NCI-H345 (cell line): ENCODE data around the gene KCTD2.

Experiments used
- DNase-seq: peaks from one replicate; lab custom pipeline; 2025; lab: John Stamatoyannopoulos, UW

Gene KCTD2

DNA sequence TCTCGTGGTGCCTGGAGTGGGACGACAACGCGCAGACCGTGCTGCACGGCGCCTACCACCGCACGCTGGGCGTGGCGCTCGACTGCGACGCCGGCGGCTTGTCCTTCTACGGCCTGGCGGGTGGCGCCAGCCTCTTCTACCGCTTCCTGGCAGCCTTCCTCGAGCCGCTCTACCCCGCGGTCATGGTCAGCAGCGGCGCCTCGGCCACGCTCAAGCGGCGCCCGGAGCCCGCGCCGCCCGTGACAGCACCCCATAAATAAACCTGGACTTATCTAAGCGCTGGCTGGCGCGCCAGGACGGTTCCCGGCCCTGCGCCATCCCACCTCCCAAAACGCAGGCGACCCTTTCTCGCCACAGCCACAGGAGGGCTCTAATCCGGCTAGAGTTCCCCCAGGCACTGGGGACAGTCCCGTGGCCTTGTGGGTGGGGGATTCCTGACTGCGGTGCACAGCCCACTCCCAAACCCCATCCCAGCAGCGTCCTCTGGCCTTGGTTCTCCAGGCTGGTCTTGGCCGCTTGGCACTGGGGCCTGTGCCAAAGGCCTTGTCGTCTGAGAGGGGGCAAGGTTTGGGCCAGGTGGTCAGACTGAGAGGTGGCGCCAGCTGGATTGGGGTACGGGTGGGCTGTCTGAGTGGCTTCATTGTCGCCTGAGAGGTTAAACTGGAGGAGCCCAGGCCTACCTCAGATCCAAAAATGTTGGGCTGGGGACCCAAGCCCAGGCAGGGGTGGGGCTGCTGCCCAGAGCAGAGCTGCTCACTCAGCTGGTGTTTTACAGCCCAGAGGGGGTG, 30.7 kb downstream of the KCTD2 start:
- no peak for DNase-seq

DNA sequence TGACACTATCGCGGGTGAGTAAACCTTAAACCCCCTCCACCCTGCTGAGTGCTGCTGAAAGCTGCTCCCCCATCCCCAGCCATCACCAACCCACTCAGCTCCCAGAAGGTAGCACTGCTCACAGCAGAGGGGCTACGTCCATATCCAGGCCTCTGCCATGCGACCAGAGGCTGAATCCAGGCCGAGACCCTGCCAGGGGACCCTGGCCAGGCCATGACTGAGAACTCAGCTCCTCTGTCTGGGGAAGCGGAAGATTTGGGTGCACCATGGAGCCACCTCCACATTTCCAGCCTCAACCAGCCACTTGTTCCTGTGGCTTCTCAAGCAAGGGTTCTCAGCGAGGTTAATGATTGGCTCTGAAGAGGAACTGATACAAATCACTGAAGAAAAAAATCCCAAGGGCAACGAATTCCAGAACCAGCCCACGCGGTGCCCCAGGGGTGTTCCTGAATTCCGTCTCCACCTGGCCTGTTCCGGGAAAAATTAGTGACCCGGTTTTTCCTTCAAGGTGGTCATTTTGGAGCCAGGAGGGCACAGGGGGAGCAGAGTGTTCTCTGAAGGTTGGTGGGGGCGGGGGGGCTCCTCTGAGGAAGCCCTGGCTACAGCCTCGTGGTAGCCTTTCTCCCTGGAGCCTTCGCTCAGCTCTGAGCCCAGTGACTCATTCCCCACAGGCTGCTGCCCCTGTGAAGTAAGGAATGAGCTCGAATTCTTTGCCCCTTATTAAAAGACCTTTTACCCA, 31.4 kb downstream of the KCTD2 start:
- DNase-seq, result no peak

- DNase-seq, result no peak
Observed at GRCh38 chr17:75079023-75079373, 32.0 kb downstream of the KCTD2 start.

DNA sequence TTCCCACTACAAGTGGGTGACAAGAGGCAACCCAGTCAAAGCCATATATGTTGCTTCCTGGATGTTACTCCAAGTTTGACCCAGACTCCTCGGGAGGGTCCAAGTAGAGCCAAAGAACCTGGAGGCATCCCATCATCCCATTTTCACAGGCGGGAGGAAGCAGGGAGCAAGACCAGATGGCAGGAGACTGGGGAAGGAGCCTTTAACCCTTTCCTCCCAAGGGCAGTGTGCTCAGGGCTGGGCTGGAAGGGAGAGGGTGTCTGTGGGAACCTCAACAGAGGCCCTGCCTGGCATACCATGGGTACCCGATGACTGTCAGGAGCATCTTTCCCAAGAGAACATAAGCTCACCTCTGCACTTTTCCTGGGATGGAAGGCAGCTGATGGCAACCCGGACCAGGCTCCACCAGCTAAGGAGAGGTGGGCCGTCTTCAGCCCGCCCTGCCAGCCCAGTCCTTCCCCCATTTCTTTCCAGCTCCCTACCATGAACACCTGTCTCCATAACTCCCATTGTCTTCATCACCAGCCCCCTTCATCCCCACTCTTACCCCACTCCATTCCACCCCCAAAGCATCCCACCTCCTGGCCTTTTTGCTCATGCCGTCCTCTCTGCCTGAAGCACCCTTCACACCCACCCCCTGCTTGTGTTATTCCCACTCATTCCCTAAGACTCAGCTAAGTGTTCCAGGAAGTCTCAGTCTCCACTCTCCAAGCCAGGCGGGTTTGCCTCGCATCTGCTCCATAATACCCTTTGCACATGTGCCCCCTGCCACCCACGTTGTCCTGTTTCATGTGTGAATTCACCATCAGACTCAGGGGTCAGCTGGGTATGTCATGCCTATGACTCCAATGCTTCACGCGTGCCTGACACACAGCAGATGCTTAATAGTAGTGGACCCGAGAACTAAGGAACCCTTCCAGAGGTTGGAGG, 34.9 kb downstream of the KCTD2 start:
- no peak for DNase-seq

DNA sequence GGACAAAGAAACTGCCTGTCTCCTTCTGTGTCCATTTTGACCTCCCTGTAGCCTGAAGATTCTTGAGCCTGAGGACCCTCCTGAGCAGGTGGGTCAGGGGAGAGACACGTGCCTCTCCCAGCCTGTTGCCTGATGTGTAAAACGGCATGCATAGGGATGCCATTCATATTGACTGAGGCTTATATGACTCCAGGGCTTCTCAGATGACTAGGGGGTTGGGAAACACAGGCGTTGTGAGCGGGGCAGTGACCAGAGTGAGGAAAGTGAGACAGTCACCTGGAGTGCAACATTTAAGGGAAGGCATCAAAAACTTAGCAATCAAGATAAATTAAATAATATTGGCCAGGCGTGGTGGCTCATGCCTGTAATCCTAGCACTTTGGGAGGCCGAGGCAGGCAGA, 35.7 kb downstream of the KCTD2 start:
- no peak for DNase-seq

DNA sequence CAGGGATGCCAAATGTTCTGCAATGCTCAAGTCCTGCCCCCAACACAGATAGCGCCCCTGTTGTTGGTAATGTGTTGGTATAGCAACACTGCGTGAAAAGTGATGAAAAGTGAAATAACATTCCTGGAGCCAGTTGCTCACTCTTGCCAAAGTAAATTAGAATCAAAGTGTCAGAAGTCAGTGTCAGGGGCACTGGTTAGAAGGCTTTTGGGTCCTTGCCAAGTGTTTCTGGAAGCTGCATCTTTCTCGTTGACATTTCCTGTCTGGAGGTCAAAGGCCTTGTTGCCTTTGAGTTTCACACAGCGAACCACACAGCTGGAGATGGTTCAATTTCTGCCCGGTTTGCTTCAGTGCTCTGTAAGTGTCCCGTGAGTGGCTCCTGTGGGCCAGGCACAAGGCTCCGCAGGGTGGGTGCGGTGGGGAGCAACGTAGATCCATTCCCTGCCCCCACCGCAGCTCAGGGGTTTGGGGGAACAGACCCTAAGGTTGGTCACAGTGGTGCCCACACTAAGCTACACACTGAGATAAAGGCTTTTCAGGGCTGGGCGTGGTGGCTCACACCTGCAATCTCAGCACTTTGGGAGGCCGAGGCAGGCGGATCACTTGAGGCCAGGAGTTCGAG, 37.1 kb downstream of the KCTD2 start:
- no peak for DNase-seq

DNA sequence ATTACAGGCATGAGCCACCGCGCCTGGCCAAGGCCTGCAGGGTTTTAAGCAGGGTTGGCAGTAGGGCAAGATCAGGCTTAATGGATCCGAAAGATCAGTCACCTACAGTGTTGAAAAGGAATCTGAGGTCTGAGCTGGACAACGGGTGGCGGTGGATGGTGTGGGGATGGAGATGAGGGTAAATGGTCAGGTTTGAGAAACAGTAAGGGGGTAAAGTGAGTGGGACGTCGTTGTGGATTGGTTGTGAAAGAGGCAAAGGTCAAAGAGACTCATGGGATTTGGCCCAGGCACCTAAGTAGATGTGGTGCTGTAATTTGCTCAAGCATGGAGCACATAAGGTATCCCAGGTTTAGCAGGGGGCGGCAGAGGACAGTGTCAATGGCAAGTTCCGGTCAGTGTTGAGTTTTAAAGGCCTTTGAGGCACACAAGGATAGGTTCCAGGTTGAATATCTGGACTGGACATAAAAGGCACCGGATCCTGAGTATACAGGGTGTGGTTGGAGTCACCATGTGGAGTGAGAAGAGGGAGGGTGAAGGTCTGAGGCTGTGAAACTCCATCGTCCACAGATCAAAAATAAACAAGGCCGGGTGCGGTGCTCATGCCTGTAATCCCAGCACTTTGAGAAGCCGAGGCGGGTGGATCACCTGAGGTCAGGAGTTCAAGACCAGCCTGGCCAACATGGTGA, 39.6 kb downstream of the KCTD2 start:
- no peak for DNase-seq

DNA sequence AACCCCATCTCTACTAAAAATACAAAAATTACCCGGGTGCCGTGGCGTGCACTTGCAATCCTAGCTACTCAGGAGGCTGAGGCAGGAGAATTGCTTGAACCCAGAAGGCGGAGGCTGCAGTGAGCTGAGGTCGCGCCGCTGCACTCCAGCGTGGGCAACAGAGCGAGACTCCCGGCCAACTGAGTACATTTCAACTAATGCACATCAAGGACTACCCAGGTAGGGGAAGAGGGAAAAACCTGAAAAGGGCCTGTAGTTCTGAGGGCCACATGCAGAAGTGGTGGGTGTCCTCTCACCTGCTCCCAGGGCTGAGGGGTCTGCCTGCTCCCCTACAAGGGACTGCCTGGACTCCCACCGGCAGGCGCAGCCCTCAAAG, 40.1 kb downstream of the KCTD2 start:
- DNase-seq, result no peak

DNA sequence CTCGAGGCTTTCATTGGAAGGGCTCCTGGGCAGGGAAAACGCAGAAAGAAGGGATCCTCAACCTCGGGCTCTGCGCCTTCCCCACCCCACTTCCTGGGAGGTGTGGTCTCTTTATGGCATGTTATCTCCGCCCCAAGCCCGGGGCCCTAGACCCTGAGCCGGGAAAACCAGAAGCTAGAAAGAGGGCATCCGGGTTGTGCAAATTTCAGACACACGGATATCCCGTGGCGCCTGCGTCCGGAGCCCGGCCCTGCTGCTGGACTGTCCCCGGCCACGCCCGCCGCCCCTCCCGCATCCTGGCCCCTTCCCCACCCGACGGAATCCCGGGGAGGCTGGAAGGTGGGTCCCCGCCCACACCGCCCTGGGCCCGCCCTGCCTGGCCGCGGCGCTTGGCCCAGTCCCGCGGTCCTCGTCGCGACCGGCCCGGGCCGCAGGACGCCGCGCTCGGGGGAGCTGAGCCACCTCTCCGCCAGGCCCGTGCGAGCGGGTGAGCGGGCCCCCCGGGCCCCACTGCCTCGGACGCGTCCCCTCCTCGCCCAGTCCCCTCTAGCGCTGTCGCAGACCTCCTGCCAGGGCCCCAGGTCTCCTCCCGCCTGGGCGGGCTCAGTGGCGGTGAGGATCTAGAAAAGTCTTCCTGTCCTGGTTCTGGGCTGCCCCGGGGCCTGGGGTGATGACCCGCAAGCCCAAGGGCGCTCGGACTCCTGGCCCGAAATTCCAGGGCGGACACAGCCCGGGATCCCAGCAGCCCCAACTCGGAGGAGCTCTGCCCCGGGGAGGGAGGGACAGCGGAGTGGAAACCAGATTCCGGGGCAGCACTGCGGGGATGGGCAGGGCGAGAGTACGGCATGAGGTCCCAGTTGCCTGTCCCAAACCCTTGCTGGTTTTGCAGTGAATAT, 40.8 kb downstream of the KCTD2 start, which contains the start of gene SLC16A5:
Gene SLC16A5, plus strand, starts transcription at position 397 of the 896 bp plus-strand sequence. CDS start 5,683 bp downstream, outside the sequence.
- DNase-seq, result no peak

DNA sequence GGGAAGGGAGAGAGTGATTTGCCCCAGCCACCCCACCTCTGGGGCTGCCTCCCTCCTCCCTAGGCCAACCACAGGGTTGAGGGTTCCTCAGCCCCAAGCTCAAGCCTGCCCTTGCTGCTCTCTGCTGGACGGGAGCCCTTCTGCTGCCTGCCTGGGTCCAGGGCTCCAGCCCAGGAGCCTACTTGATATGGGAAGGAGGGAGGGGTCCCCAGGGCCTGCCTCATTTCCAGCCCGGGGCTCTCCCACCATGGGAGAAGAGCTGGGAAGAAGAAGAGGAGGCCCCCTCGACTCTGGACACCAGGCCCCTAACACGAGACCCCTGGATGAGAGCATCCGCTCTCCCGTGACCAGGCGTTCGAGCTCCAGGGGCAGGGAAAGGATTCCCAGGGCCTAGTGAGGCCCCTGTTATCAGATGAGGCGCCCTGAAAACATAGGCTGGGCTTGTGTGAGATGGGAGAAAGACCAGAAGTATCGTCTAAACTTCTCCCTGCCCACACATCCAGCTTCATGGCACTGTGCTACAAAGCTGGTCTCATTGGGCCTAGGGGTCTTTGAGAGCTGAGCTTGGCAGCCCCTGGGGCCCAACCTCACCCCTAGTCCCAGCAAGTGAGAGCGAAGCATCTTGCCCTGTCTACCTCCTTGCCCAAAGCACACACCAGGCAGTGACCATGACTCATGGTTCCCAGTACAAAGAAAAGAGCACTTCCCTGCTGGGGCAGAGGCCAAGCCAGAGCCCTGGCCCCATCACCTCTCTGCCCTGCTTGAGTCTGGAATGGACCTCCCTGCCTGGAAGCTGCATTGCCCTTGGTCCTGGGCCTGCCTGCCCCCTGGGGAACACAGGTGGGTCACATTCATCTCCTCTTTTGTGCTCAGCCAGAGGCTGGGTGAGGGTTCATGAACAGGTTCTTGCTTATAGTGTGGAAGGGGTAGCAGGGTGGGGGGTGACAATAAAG, 41.7 kb downstream of the KCTD2 start:
- no peak for DNase-seq

DNA sequence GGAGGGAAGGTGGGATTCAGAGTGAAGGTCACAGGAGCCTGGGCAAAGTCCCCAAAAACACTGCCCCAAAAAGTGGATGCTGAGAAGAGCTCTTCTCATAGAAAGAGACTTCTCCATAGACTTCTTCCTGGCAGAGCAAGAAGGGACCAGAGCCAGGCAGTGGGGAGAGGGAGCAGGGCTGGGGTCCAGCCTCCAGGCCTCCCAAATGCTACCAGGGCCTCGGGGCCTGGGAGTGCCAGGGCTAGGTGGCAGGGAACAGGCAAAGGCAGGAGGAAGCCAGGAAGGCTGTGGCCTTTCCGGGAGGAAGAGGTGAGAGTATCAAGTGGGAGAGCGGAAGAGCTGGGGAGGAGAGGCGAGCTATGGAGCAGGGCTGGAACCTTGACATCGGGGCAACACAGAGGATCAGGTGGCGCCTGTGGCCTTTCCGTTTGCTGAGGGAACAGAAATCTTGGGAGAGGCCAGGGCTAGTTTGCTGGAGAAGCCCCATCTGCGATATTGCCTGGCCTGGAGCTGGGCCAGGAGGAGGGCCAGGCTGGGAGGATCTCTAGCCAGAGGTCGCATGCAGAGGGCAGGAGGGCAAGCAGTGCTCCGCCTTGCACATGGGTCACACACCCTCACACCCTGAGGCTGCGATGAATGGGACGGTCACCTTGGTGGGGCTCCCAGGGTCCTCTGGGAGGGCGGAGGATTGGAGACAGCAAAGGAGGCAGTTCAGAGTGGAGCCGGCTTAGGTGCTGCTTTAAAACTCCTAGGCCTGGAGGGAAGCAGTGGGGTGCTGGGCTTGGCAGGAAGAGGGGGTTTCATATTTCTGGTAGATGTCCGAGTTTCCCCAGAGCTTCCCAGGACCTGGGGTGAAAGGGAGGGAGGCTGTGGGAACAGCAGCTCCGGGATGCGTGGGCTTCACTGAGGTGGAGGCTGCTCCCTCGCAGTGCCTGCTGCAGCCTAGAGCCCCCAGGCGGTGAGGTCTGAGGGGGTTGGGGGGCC, 44.1 kb downstream of the KCTD2 start:
- DNase-seq, result no peak

DNA sequence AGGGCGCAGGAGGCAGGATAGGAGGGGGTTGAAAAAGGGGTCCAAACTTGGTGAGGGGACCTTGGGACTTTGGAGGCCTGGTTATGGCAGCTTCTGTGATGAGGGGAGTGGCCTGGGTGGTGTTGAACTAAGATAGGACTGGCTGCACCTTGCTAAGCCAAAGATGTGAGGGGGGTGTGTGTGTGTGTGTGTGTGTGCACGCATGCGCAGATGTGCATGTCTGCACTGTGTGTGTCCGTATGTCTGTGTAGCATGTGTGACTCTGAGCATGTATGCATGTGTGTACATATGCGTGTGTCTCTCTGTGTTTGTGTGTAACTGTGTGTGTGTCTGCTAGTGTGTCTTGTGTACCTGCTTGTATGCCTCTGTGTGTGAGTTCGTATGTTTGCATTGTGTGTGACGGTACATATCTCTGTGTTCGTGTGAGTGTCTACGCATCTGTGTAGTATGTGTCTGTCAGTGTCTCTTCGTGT, 44.9 kb downstream of the KCTD2 start:
- no peak for DNase-seq

DNA sequence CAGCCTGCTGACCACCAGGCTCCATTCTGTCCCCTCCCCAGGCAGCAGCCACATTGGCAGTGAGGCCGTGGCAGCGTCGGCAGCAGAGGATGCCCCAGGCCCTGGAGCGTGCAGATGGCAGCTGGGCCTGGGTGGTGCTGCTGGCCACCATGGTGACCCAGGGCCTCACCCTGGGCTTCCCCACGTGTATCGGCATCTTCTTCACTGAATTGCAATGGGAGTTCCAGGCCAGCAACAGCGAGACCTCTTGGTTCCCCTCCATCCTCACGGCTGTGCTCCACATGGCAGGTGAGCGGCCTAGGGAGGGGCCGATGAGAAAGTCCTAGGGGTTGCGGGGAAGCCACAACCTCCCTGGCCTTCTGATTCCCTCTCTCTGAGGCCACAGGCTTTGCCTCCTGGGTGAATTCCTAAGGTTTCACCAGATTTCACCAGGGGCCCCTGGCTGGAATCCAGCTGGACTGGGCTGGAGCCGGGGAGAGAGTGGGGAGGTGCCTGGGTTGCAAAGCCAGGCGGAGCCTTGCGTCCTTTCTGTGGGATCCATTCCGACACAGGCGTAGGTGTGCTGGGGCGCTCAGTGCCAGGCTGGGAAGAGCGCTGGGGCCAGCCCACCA, 46.6 kb downstream of the KCTD2 start:
- DNase-seq, result no peak

DNA sequence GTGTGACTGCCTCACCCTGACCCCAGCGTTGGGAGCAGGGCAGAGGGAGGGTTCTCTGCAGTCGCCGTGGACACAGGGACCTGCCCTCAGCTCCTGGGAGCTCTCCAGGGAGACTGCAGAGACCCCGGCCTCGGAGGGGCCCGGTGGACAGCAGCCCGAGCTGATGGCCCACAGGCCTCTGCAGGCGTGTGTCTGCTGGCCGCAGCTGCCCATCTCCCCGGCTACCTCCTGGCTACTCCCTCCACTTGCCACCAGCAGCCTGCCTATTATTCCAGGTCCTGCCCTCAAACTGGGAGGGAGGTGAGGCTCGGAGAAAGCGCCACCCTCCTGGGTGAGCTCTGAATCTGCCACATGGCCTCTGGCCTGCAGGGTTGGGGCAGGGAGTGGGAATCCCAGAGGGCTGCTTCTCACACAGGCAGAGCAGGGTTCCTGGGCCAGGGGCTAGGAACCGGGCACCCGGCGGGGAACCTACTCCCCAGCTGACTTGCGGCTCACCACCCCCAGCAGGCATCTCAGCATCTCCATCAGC, 47.9 kb downstream of the KCTD2 start:
- DNase-seq, result no peak

DNA sequence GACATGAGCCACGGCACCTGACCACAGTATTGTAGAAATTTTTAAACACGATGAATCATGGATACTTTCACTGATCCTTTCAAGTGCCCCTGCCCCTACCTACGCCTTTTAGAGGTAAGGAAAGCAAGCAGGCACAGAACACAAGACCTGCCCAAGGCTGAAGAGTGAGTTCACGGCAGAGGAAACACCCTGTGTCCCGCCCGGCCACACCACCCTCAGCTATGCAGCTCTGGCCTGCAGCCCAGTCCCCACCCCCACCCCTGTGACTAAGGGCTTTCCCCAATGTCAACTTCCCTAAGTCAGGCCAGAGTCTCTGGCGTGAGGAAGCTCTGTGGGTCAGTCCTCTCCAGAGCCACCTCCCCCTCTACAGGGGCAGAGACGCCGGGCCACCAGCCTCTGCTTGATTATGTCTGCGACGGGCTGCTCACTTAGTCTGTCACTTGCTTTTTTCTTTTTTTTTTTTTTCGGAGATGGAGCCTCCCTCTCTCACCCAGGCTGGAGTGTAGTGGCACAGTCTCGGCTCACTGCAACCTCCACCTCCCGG, 49.1 kb downstream of the KCTD2 start:
- no peak for DNase-seq

- DNase-seq, result no peak
Observed at GRCh38 chr17:75097865-75098264, 50.8 kb downstream of the KCTD2 start.

- no peak for DNase-seq
Observed at GRCh38 chr17:75098861-75099260, 51.8 kb downstream of the KCTD2 start.
